Gastrocnemius medialis (tissue), 4 donors: ENCODE results near the gene GLYAT.

ENCODE experiments used
- CTCF ChIP-seq, 5 experiments: fragments of 450-650 bp in 3 of 5; fragments of 200-600 bp in 2 of 5; sonication (generic) in 2 of 5; IDR thresholded peaks in 4 of 5; conservative IDR thresholded peaks in 1 of 5; 1 replicate in 4 of 5; 2 replicates in 1 of 5; pipeline ENCODE4 v1.5.1; 2016 to 2019; ENCODE audit warnings: antibody characterized with exemption in 5 of 5, mild to moderate bottlenecking in 3 of 5, moderate library complexity in 3 of 5
- POLR2A ChIP-seq, 2 donors: fragments of 450-650 bp; IDR thresholded peaks; one replicate each; pipeline ENCODE4 v1.6.1; 2017; ENCODE audit warnings: antibody characterized with exemption in 2 of 2, mild to moderate bottlenecking in 2 of 2, moderate library complexity in 2 of 2

- TF ChIP-seq CTCF (IDR thresholded peaks at IDR 0.05 in 4 of 5, conservative IDR thresholded peaks at IDR 0.05 in 1 of 5), result no peak
- TF ChIP-seq POLR2A (IDR thresholded peaks at IDR 0.05), result no peak
Observed at GRCh38 chr11:58775066-58775708, 43.4 kb upstream of the GLYAT start.
